NCI-H2081 treated with DMSO at 0.1 percent for 48 hours (cell line): ENCODE results near the gene NUP42.

ENCODE experiments used
- DNase-seq: peaks from one replicate; lab custom pipeline; 2025; lab: John Stamatoyannopoulos, UW

The NUP42 gene

GRCh38 chr7:23234569-23235296 lies 52.9 kb downstream of the NUP42 start:
- no peak for DNase-seq

GRCh38 chr7:23235813-23236221 lies 54.0 kb downstream of the NUP42 start:
- no peak for DNase-seq

- no peak for DNase-seq
Measured at GRCh38 chr7:23237000-23237399, 55.2 kb downstream of the NUP42 start.

DNA sequence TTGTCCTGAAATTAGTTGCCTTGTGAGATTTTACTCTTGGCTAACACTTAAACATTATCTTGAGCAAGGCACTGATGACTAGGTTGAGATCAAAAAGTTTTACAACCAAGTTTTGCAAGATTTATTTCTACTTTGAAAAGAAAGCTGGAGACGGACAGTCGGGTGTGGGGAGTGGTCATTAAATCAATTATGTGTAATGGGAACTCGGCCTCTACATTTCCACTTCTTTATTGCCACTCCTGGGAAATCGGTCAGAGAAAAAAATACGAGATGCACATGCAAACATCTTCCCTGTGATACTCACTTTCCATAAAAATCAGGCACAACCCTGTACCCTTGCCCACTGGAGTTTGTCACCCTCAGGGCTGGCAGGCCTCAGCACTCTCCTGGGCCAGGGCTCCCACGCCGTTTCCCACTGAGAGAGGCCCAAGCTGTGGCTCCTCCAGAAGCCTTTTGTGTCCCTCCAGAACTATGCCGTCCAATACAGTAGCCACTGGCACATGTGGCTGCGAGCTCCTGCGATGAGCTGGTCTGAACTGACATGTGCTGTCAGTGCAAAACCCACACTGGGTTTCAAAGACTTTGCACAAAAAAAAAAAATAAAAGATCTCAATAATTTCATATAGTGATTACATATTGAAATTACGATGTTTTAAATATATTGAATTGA lies 57.3 kb downstream of the NUP42 start:
- no peak for DNase-seq

DNA sequence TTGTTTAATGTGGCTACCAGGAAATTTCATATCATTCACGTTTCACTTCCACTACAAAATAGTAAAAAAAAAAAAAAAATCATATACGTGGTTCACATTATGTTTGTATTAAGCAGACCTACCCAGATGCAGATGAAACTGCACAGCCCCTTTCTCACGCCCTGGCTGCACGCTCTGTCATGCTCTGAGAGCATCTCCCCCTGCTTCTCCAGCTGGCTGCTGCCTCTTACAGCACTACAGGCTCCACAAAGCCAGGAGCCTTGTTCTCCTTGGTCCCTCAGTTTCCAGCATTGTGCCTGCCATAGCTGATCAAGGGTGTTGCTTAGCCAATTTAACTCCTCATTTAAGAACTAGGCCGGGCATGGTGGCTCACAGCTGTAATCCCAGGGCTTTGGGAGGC lies 57.9 kb downstream of the NUP42 start:
- no peak for DNase-seq

DNA sequence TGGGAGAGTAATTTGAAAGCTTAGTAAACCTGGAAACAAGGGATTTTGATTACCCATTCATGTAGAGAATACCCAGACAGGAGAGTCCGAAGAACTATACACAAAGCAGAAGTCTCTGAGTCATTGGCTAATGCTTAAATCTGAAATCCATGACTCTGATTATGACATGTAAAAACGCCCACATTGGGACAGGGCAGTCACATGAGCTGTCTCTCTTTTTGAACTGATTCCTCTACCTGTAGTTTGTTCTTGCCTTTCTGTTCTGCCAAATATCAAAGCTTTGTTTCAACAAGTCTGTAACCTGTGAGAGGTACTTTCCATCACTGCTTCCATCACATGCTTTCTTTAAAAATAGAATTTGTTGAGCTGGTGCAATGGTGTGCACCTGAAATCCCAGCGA lies 60.5 kb downstream of the NUP42 start:
- no peak for DNase-seq

DNA sequence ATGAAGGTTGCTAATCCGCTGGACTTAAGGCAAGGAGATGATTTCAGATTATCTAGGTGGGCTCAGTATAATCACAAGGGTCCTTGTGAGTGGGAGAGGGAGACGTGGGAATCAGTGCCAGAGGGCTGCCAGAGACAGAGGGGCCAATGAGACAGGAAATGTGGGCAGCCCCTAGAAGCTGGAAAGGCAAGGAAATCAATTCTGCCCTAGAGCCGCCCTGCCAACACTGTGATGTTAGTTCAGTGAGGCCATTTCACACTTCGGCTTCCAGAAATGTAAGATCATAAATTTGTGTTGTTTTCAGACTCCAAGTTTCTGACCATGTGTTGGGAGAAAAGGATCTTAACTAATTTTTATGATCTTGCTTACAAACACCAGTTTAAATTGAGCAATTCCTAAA lies 61.1 kb downstream of the NUP42 start:
- DNase-seq: no peak

GRCh38 chr7:23246555-23246954 lies 64.7 kb downstream of the NUP42 start, which contains the start of gene GPNMB:
Gene GPNMB, plus strand, starts transcription at chr7:23246775. Its CDS starts 83 bp downstream, at chr7:23246858.
- no peak for DNase-seq

GRCh38 chr7:23247046-23247602 lies 65.3 kb downstream of the NUP42 start:
- DNase-seq: no peak

DNA sequence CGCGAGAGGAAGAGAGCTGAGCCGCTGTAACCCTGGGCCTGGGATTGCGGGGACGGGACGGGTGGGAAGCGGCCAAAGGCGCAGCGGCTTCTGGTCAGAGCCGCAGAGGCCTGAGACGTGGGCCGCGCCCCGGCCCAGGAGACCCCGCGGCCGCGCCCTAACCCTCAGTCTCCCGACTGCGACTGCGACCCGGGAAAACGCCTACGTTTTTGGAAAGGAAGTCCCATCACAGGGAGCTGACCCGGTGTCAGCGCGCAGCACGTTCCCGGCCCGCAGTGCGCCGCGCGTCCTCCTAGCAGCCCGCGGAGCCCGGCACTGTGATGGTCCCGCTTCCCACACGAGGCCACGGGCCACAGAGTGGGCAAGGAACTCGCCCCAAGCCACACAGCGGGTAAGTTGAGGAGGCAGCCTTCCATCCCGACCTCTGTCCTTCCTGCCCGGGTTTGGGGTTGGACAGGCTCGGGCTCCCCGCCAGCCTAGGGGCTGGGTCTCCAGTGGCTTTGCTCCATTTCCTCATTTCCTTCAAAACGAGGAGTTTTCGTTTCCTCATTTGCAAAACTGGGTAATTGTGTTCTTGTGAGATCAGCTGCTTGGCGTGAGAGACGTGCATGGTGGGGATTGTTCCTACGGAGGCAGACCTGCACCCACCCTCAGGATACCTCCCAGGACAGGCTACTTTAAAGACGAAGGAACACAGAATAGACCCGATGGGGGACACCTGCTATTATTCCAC lies 65.9 kb downstream of the NUP42 start:
- no peak for DNase-seq

- no peak for DNase-seq
Measured at GRCh38 chr7:23249486-23249885, 67.6 kb downstream of the NUP42 start.
